ENCODE measurements around the gene RPS15. TPM values are rescaled to one million over a fixed set of nuclear protein-coding genes. Genes with fewer than 3 reads are reported as not detected.

RPS15 gene
- total and polyA plus RNA-seq, 2 of the 13 experiments (the other 11 are each of a cell fraction or from before 2014, with no cell fraction given), result 695 to 1,411 TPM

DNA sequence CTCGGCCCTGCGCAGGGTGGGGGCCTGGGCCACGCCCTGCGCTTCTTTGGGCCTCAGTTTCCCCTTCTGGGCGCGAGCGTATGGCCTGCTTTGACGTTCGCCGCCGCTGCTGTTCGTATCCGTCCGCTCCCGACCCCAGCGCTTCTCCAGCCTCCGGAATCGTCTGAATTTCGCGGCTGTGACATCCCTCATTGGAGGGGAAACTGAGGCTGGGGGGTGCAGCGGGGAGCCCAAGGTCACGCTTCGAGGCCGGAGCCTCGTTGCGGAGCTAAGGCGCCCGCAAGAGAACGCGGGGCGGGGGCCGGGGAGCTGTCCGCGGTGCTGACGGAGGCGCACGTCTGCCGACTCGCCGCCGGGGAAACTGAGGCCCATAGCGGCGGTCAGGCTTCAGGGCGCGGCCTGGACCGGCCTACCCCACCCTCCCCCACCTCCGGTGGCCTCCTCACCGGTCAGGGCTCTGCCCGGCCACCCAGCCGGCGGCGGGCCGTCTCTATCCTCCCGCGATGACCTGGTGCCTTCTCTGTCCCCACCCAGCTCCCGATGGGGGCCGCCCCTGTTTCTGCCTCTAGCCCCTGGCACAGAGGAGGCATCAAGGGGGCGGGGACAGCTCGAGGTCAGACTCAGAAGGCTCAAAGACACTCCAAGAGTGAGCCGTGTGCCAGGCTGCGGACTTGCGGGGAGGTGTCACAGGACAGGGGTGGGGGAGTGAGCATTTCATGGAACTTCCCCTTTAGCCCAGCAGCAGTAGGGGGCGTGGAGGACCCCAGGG lies 8.7 kb downstream of the RPS15 start (continued):
- no peak for TF ChIP-seq NR3C1 (CRISPR knock-in tag; IDR thresholded peaks at IDR 0.05)
- TF ChIP-seq, protein P1, sequence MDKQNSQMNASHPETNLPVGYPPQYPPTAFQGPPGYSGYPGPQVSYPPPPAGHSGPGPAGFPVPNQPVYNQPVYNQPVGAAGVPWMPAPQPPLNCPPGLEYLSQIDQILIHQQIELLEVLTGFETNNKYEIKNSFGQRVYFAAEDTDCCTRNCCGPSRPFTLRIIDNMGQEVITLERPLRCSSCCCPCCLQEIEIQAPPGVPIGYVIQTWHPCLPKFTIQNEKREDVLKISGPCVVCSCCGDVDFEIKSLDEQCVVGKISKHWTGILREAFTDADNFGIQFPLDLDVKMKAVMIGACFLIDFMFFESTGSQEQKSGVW (CRISPR knock-in tag; IDR thresholded peaks at IDR 0.05; ENCODE audit: borderline replicate concordance), result no peak
- no peak for TF ChIP-seq CEBPG (CRISPR knock-in tag; IDR thresholded peaks at IDR 0.05)
- no peak for TF ChIP-seq ZNF292 (CRISPR knock-in tag; IDR thresholded peaks at IDR 0.05; ENCODE audit: borderline replicate concordance, low read depth)
- TF ChIP-seq ZNF33A (CRISPR knock-in tag; IDR thresholded peaks at IDR 0.05; ENCODE audit: borderline replicate concordance), result no peak
- no peak; the same call in 1 of the 2 replicates for TF ChIP-seq HOXA3 (CRISPR knock-in tag; IDR thresholded peaks at IDR 0.05)
- 0 out of 2 replicates have a peak, but pooled peaks have one; percentile 18 for TF ChIP-seq TBX2 (CRISPR knock-in tag; IDR thresholded peaks at IDR 0.05; ENCODE audit: borderline replicate concordance)
- no peak for TF ChIP-seq NFE2L1 (CRISPR knock-in tag; IDR thresholded peaks at IDR 0.05; ENCODE audit: borderline replicate concordance)
- no peak for TF ChIP-seq SP140L (CRISPR knock-in tag; IDR thresholded peaks at IDR 0.05; ENCODE audit: borderline replicate concordance)
- TF ChIP-seq ZNF556 (CRISPR knock-in tag; IDR thresholded peaks at IDR 0.05; ENCODE audit: borderline replicate concordance), result no peak
- TF ChIP-seq ZNF547 (CRISPR knock-in tag; IDR thresholded peaks at IDR 0.05), result peak; percentile 60
- TF ChIP-seq ZNF557 (CRISPR knock-in tag; IDR thresholded peaks at IDR 0.05), result no peak
- TF ChIP-seq ZNF549 (CRISPR knock-in tag; IDR thresholded peaks at IDR 0.05), result no peak
- TF ChIP-seq ZNF616 (CRISPR knock-in tag; IDR thresholded peaks at IDR 0.05; ENCODE audit: low read depth), result no peak
- TF ChIP-seq, protein P2, sequence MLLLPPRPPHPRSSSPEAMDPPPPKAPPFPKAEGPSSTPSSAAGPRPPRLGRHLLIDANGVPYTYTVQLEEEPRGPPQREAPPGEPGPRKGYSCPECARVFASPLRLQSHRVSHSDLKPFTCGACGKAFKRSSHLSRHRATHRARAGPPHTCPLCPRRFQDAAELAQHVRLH (CRISPR knock-in tag; IDR thresholded peaks at IDR 0.05; ENCODE audit: borderline replicate concordance, low read depth), result peak; percentile 77
- no peak for TF ChIP-seq RNF2 (conservative IDR thresholded peaks at IDR 0.05; ENCODE audit: low read depth)
- no peak for TF ChIP-seq MAF1 (CRISPR knock-in tag; IDR thresholded peaks at IDR 0.05; ENCODE audit: borderline replicate concordance)
- TF ChIP-seq SETDB1 (CRISPR knock-in tag; IDR thresholded peaks at IDR 0.05; ENCODE audit: borderline replicate concordance), result no peak
- TF ChIP-seq, protein P3, sequence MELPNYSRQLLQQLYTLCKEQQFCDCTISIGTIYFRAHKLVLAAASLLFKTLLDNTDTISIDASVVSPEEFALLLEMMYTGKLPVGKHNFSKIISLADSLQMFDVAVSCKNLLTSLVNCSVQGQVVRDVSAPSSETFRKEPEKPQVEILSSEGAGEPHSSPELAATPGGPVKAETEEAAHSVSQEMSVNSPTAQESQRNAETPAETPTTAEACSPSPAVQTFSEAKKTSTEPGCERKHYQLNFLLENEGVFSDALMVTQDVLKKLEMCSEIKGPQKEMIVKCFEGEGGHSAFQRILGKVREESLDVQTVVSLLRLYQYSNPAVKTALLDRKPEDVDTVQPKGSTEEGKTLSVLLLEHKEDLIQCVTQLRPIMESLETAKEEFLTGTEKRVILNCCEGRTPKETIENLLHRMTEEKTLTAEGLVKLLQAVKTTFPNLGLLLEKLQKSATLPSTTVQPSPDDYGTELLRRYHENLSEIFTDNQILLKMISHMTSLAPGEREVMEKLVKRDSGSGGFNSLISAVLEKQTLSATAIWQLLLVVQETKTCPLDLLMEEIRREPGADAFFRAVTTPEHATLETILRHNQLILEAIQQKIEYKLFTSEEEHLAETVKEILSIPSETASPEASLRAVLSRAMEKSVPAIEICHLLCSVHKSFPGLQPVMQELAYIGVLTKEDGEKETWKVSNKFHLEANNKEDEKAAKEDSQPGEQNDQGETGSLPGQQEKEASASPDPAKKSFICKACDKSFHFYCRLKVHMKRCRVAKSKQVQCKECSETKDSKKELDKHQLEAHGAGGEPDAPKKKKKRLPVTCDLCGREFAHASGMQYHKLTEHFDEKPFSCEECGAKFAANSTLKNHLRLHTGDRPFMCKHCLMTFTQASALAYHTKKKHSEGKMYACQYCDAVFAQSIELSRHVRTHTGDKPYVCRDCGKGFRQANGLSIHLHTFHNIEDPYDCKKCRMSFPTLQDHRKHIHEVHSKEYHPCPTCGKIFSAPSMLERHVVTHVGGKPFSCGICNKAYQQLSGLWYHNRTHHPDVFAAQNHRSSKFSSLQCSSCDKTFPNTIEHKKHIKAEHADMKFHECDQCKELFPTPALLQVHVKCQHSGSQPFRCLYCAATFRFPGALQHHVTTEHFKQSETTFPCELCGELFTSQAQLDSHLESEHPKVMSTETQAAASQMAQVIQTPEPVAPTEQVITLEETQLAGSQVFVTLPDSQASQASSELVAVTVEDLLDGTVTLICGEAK (IDR thresholded peaks at IDR 0.05), result no peak
- TF ChIP-seq, protein P3 (CRISPR knock-in tag; IDR thresholded peaks at IDR 0.05), result no peak
- TF ChIP-seq ZBTB1 (CRISPR knock-in tag; IDR thresholded peaks at IDR 0.05; ENCODE audit: borderline replicate concordance), result peak; percentile 56; the same call in 1 of the 2 replicates
